Measurements from ENCODE around the gene C10orf120.
A peak's percentile ranks its signal among the peaks of the same experiment; 100 is the strongest.

GRCh38 chr10:122688293-122688989 is 11.2 kb downstream of the C10orf120 start:
- TF ChIP-seq POLR2AphosphoS5 (IDR thresholded peaks at IDR 0.05; ENCODE audit: low read depth) (no peak), REST (IDR thresholded peaks at IDR 0.05; ENCODE audit: unreplicated experiment) (no peak), CTCF (conservative IDR thresholded peaks at IDR 0.05; ENCODE audit: low read depth in 2 of 2) (peak in 1 of 2 experiments; percentile 40; a peak in 2 of 4 replicates), EZH2 (IDR thresholded peaks at IDR 0.05; ENCODE audit: low read depth, unreplicated experiment) (no peak), EZH2phosphoT487 (IDR thresholded peaks at IDR 0.05; ENCODE audit: unreplicated experiment) (no peak), CREB1 (CRISPR knock-in tag; IDR thresholded peaks at IDR 0.05; ENCODE audit: low read depth) (no peak)

Measured in GM23338 (cell line).